LHCN-M2 (cell line): ENCODE results near the gene AKT3. TPM values are rescaled to one million over a fixed set of nuclear protein-coding genes. Genes with fewer than 3 reads are reported as not detected.
A peak's percentile ranks its signal among the peaks of the same experiment; 100 is the strongest.
"Not testable (repeated sequence)": the region's sequence is repeated elsewhere in the genome, so short reads cannot be mapped to it uniquely, and the experiment has no call there.

Source experiments
- DNase-seq: peaks from one replicate; pipeline ENCODE4 v3.0.0-alpha.2; 2012; ENCODE audit warnings: low read depth
- total RNA-seq: library from RNA; depleted of rRNA; stranded (reverse); fragments of >200 nt; gene quantifications from 2 replicates; pipeline ENCODE4 v1.2.3, GENCODE V29; 2014

AKT3 gene
- total RNA-seq, 1 experiment from 2014 or later: 12.2 TPM

- DNase-seq: no peak
Measured at GRCh38 chr1:243605604-243606003, 244.4 kb downstream of the AKT3 start.

- no peak for DNase-seq
Measured at GRCh38 chr1:243601720-243602119, 248.3 kb downstream of the AKT3 start.

- peak; percentile 50 for DNase-seq
Measured at GRCh38 chr1:243598433-243598832, 251.6 kb downstream of the AKT3 start.

GRCh38 chr1:243597383-243597782, 252.7 kb downstream of the AKT3 start:
- no peak for DNase-seq

- DNase-seq: peak; percentile 85
Measured at GRCh38 chr1:243596431-243597062, 253.5 kb downstream of the AKT3 start.

GRCh38 chr1:243595527-243596210, 254.4 kb downstream of the AKT3 start:
- DNase-seq: peak; percentile 40

- no peak for DNase-seq
Measured at GRCh38 chr1:243594455-243594854, 255.6 kb downstream of the AKT3 start.

- DNase-seq: not testable (repeated sequence)
Measured at GRCh38 chr1:243589286-243589685, 260.8 kb downstream of the AKT3 start.

GRCh38 chr1:243587823-243588560, 262.1 kb downstream of the AKT3 start:
- no peak for DNase-seq

GRCh38 chr1:243587285-243587684, 262.8 kb downstream of the AKT3 start:
- no peak for DNase-seq

GRCh38 chr1:243585982-243586381, 264.1 kb downstream of the AKT3 start:
- DNase-seq: no peak

GRCh38 chr1:243582326-243582725, 267.7 kb downstream of the AKT3 start:
- DNase-seq: peak; percentile 65

- DNase-seq: no peak
Measured at GRCh38 chr1:243580984-243581383, 269.1 kb downstream of the AKT3 start.

GRCh38 chr1:243580072-243580471, 270.0 kb downstream of the AKT3 start:
- no peak for DNase-seq

GRCh38 chr1:243575070-243575469, 275.0 kb downstream of the AKT3 start:
- peak; percentile 29 for DNase-seq

- DNase-seq: no peak
Measured at GRCh38 chr1:243572940-243573339, 277.1 kb downstream of the AKT3 start.

GRCh38 chr1:243568793-243569192, 281.2 kb downstream of the AKT3 start:
- DNase-seq: no peak

GRCh38 chr1:243564814-243565213, 285.2 kb downstream of the AKT3 start:
- DNase-seq: no peak

- DNase-seq: no peak
Measured at GRCh38 chr1:243563732-243564131, 286.3 kb downstream of the AKT3 start.

GRCh38 chr1:243562473-243562872, 287.6 kb downstream of the AKT3 start:
- no peak for DNase-seq

GRCh38 chr1:243561588-243562319, 288.3 kb downstream of the AKT3 start:
- DNase-seq: no peak

GRCh38 chr1:243559575-243560162, 290.4 kb downstream of the AKT3 start:
- no peak for DNase-seq
